ENCODE data around the gene KNDC1. TPM values are rescaled to one million over a fixed set of nuclear protein-coding genes. Genes with fewer than 3 reads are reported as not detected.

KNDC1 gene
- total RNA-seq, 4 donors from 2014 or later: 0.42 to 1.7 (median 0.95) TPM

- Histone ChIP-seq H3K4me3 (no peak overlapping the region), H3K27ac (replicated peaks in 1 of 4) (no peak overlapping the region), H3K4me1 (no peaks in the 10 kb centered on the region), H3K27me3 (peaks cover 0 to 47% (median 0%) of the 10 kb centered on the region in 4 donors), H3K9me3 (peaks cover 0 to 17% (median 13%) of the 10 kb centered on the region in 4 donors), H3K36me3 (no peaks in the 10 kb centered on the region)
- intact Hi-C loops (cut with DNase I): no loop called here
- TF ChIP-seq EP300 (IDR thresholded peaks at IDR 0.05): no peak
- no peak for TF ChIP-seq POLR2A (IDR thresholded peaks at IDR 0.05; ENCODE audit: low read depth)
- TF ChIP-seq POLR2AphosphoS5 (IDR thresholded peaks at IDR 0.05): no peak
- TF ChIP-seq, protein P1, sequence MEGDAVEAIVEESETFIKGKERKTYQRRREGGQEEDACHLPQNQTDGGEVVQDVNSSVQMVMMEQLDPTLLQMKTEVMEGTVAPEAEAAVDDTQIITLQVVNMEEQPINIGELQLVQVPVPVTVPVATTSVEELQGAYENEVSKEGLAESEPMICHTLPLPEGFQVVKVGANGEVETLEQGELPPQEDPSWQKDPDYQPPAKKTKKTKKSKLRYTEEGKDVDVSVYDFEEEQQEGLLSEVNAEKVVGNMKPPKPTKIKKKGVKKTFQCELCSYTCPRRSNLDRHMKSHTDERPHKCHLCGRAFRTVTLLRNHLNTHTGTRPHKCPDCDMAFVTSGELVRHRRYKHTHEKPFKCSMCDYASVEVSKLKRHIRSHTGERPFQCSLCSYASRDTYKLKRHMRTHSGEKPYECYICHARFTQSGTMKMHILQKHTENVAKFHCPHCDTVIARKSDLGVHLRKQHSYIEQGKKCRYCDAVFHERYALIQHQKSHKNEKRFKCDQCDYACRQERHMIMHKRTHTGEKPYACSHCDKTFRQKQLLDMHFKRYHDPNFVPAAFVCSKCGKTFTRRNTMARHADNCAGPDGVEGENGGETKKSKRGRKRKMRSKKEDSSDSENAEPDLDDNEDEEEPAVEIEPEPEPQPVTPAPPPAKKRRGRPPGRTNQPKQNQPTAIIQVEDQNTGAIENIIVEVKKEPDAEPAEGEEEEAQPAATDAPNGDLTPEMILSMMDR (IDR thresholded peaks at IDR 0.05): no peak
- DNase-seq (ENCODE audit: extremely low spot score): no peak
- 96% methylated on average over 10 of the region's 10 CpGs for WGBS
Observed at GRCh38 chr10:133190225-133190624, 30.2 kb downstream of the KNDC1 start.

GRCh38 chr10:133191651-133192050 is 31.6 kb downstream of the KNDC1 start:
- H3K9me3 ChIP-seq: peaks cover 0 to 17% (median 13%) of the 10 kb centered on the region in 4 donors
- H3K27me3 ChIP-seq: peaks cover 0 to 38% (median 0%) of the 10 kb centered on the region in 4 donors
- no peaks in the 10 kb centered on the region for H3K4me1 ChIP-seq
- no peak overlapping the region for H3K4me3 ChIP-seq
- intact Hi-C loops (cut with DNase I): no loop called here
- WGBS: 95% methylated on average over 4 of the region's 4 CpGs
- no peak for TF ChIP-seq POLR2A (IDR thresholded peaks at IDR 0.05; ENCODE audit: low read depth)
- TF ChIP-seq EP300 (IDR thresholded peaks at IDR 0.05): no peak
- TF ChIP-seq, protein P1 (IDR thresholded peaks at IDR 0.05): no peak
- no peak for TF ChIP-seq POLR2AphosphoS5 (IDR thresholded peaks at IDR 0.05)
- no peak for DNase-seq (ENCODE audit: extremely low spot score)
- no peaks in the 10 kb centered on the region for H3K36me3 ChIP-seq
- H3K27ac ChIP-seq (replicated peaks in 1 of 4): no peak overlapping the region

- Histone ChIP-seq H3K27me3 (peaks cover 0 to 26% (median 0%) of the 10 kb centered on the region in 4 donors), H3K9me3 (peaks cover 0 to 17% (median 13%) of the 10 kb centered on the region in 4 donors), H3K27ac (replicated peaks in 1 of 4) (no peak overlapping the region), H3K4me3 (no peak overlapping the region), H3K4me1 (no peaks in the 10 kb centered on the region), H3K36me3 (no peaks in the 10 kb centered on the region)
- intact Hi-C loops (cut with DNase I): no loop called here
- no peak for DNase-seq (ENCODE audit: extremely low spot score)
- WGBS: 83% methylated on average over 4 of the region's 4 CpGs
- TF ChIP-seq, protein P1 (IDR thresholded peaks at IDR 0.05): no peak
- TF ChIP-seq POLR2A (IDR thresholded peaks at IDR 0.05; ENCODE audit: low read depth) (no peak), EP300 (IDR thresholded peaks at IDR 0.05) (no peak), POLR2AphosphoS5 (IDR thresholded peaks at IDR 0.05) (no peak)
Observed at GRCh38 chr10:133194151-133194550, 34.1 kb downstream of the KNDC1 start.

DNA sequence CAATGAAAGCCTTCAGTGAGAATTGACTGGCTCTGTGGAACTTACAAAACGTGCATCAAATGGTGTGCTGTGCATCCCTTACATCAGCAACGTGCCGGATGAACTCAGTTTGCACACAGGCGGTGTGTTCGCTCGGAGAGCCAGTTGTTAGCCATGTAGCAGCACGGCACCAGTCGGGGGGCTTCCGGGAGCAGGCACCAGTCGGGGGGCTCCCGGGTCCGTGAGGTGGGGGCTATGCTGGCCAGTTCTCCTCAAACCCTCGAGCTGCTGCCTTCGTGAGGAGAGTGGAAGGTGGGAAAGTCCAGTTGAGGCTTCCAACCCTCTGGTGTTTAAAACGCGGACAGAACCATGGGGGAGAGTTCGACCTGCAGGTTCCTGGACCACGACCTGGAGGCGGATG is 35.1 kb downstream of the KNDC1 start:
- H3K36me3 ChIP-seq: no peaks in the 10 kb centered on the region
- WGBS: 88% methylated on average over 19 of the region's 19 CpGs
- intact Hi-C loops (cut with DNase I): no loop called here
- no peak overlapping the region for H3K4me3 ChIP-seq
- no peaks in the 10 kb centered on the region for H3K4me1 ChIP-seq
- TF ChIP-seq POLR2A (IDR thresholded peaks at IDR 0.05; ENCODE audit: low read depth): no peak
- TF ChIP-seq, protein P1 (IDR thresholded peaks at IDR 0.05): no peak
- TF ChIP-seq EP300 (IDR thresholded peaks at IDR 0.05): no peak
- TF ChIP-seq POLR2AphosphoS5 (IDR thresholded peaks at IDR 0.05): no peak
- DNase-seq (ENCODE audit: extremely low spot score): no peak
- no peak overlapping the region for H3K27ac ChIP-seq (replicated peaks in 1 of 4)
- H3K27me3 ChIP-seq: peaks cover 0 to 23% (median 0%) of the 10 kb centered on the region in 4 donors
- H3K9me3 ChIP-seq: peaks cover 0 to 17% (median 13%) of the 10 kb centered on the region in 4 donors

DNA sequence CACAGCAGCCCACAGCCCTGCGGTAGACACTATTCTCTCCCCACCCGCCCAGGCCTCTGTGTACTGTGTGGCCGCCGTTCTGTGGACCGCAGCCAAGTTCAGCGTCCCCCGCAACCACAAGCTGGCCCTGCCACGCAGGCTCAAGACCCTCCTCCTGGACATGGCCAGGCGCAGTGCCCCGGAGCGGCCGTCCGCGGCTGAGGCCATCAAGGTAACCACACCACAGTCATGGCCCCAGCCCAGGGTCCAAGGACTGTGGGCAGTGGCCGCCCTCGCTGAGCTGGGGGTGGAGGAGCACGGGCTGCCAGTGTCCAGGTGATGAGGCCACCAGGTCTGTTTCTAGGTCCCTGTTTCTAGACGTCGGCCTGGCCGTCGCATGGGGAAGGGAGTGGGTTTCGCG is 35.6 kb downstream of the KNDC1 start:
- no peak overlapping the region for H3K4me3 ChIP-seq
- H3K27ac ChIP-seq (replicated peaks in 1 of 4): no peak overlapping the region
- no peaks in the 10 kb centered on the region for H3K4me1 ChIP-seq
- no peak for TF ChIP-seq POLR2A (IDR thresholded peaks at IDR 0.05; ENCODE audit: low read depth)
- TF ChIP-seq EP300 (IDR thresholded peaks at IDR 0.05): no peak
- TF ChIP-seq, protein P1 (IDR thresholded peaks at IDR 0.05): no peak
- peaks cover 0 to 23% (median 0%) of the 10 kb centered on the region in 4 donors for H3K27me3 ChIP-seq
- no peak for DNase-seq (ENCODE audit: extremely low spot score)
- H3K36me3 ChIP-seq: no peaks in the 10 kb centered on the region
- peaks cover 0 to 17% (median 13%) of the 10 kb centered on the region in 4 donors for H3K9me3 ChIP-seq
- intact Hi-C loops (cut with DNase I): no loop called here
- 92% methylated on average over 22 of the region's 23 CpGs for WGBS

Measured in esophagus muscularis mucosa (tissue), 4 donors.